Kidney (tissue), 14 donors: Measurements from ENCODE around the gene SHC4. TPM values are rescaled to one million over a fixed set of nuclear protein-coding genes. Genes with fewer than 3 reads are reported as not detected.
A peak's percentile ranks its signal among the peaks of the same experiment; 100 is the strongest.

Experiments used
- DNase-seq, 5 donors: peaks; one replicate each; pipeline ENCODE4 v3.0.0-alpha.2; 2013 to 2020
- FAIRE-seq: peaks from 2 replicates; lab custom pipeline; 2012; peaks lifted over from hg19 to GRCh38; lab: Jason Lieb, UNC
- H3K27ac ChIP-seq, 2 donors: one replicate each; pipeline ENCODE4 v1.7.0; 2013; ENCODE audit warnings: low read depth in 2 of 2, low read length in 2 of 2, inconsistent platforms in 1 of 2
- H3K27me3 ChIP-seq: one replicate; pipeline ENCODE4 v1.7.1; 2013; ENCODE audit warnings: low read length, inconsistent platforms; ENCODE audit not compliant: control insufficient read depth, insufficient read depth
- H3K36me3 ChIP-seq, 3 donors: one replicate each; pipeline versions ENCODE4 v1.7.0 to v1.7.1; 2013; ENCODE audit warnings: low read length in 3 of 3, control low read depth in 1 of 3, inconsistent platforms in 1 of 3; ENCODE audit not compliant: insufficient read depth in 3 of 3, control insufficient read depth in 2 of 3
- H3K4me1 ChIP-seq, 3 donors: one replicate each; pipeline versions ENCODE4 v1.7.0 to v1.7.1; 2013; ENCODE audit warnings: low read length in 3 of 3, inconsistent platforms in 1 of 3, low read depth in 1 of 3; ENCODE audit not compliant: control insufficient read depth in 2 of 3, insufficient read depth in 2 of 3
- H3K4me3 ChIP-seq, 3 donors: one replicate each; pipeline versions ENCODE4 v1.7.0 to v1.8.1; 2013; ENCODE audit warnings: low read length in 3 of 3, control low read depth in 1 of 3, inconsistent platforms in 1 of 3
- H3K9ac ChIP-seq, 3 donors: one replicate each; pipeline versions ENCODE4 v1.7.0 to v1.7.1; 2013; ENCODE audit warnings: low read length in 3 of 3, control low read depth in 1 of 3, inconsistent platforms in 1 of 3
- H3K9me3 ChIP-seq, 3 donors: one replicate each; pipeline versions ENCODE4 v1.7.0 to v1.7.1; 2013; ENCODE audit warnings: low read length in 3 of 3, control low read depth in 1 of 3, inconsistent platforms in 1 of 3; ENCODE audit not compliant: control insufficient read depth in 2 of 3, insufficient read depth in 1 of 3
- CTCF ChIP-seq: IDR thresholded peaks from 3 replicates; pipeline ENCODE4 v1.5.1; 2012; ENCODE audit warnings: mild to moderate bottlenecking, moderate library complexity, borderline replicate concordance; ENCODE audit not compliant: insufficient read depth; ENCODE audit errors: extremely low read depth
- intact Hi-C: fragments of 100-400 bp; cut with DNase I; formaldehyde crosslinking; loops from one replicate; pipeline ENCODE4 v1.11.1; 2022
- polyA plus RNA-seq: library from polyadenylated mRNA; stranded (reverse); fragments of 350-450 nt; fragmentation: Illumina TruSeq; extraction: RNeasy Lipid Tissue Mini Kit (QIAGEN cat#74804); gene quantifications from one replicate; pipeline ENCODE4 v1.2.3, GENCODE V29; 2014; ENCODE audit warnings: low read depth, low replicate concordance; ENCODE audit not compliant: insufficient read depth
- total RNA-seq: library from RNA; stranded (reverse); fragmentation: NEBNext Ultra II Directional; extraction: Animal tissue kit (Norgen Biotek cat#: 25700); gene quantifications from one replicate; pipeline ENCODE4 v1.2.1, GENCODE V29; 2021
- donor health status: control.
- donor health status: control.
- donor health status: control.
- donor health status: control.
- donor health status: control.
- donor health status: DM: yes; HTN: yes; CAD: no.
- donor health status: Normal renal cell carcinoma (clear cell type).

SHC4 gene
- total and polyA plus RNA-seq, 2 donors from 2014 or later: 0.47 to 0.50 TPM

GRCh38 chr15:48811325-48811958 is 152.3 kb downstream of the SHC4 start:
- no peaks in the 10 kb centered on the region for H3K36me3 ChIP-seq
- H3K4me1 ChIP-seq: peaks cover 0 to 6% (median 0%) of the 10 kb centered on the region in 3 donors
- intact Hi-C loops: no loop called here
- no peaks in the 10 kb centered on the region for H3K9me3 ChIP-seq
- peak in 3 of 5 donors; percentile 40 to 61 (median 45) for DNase-seq
- no peak overlapping the region for H3K27ac ChIP-seq
- H3K9ac ChIP-seq: peak overlapping the region; percentile 20 to 51 (median 24)
- peak overlapping the region; percentile 72 to 94 (median 74) for H3K4me3 ChIP-seq
- H3K27me3 ChIP-seq: no peaks in the 10 kb centered on the region
- FAIRE-seq: no peak
- no peak for TF ChIP-seq CTCF

GRCh38 chr15:48810414-48811324 is 153.1 kb downstream of the SHC4 start, which contains the start of gene CEP152:
CEP152 (minus strand) TSS chr15:48811069; CDS start chr15:48805649, 5,420 bp downstream.
- Histone ChIP-seq H3K9ac (peak within 1 kb of the TSS; percentile 58 to 87 (median 84)), H3K36me3 (no peaks in the 10 kb centered on the region), H3K27ac (peak within 1 kb of the TSS; percentile 71 to 76), H3K4me1 (peaks cover 0 to 6% (median 0%) of the 10 kb centered on the region in 3 donors), H3K27me3 (no peaks in the 10 kb centered on the region), H3K4me3 (peak within 1 kb of the TSS; percentile 72 to 96 (median 94)), H3K9me3 (no peaks in the 10 kb centered on the region)
- intact Hi-C loops: no loop called here
- FAIRE-seq (peak; percentile 98), DNase-seq (peak; percentile 98 to 100 (median 100))
- no peak for TF ChIP-seq CTCF

- H3K36me3 ChIP-seq: no peaks in the 10 kb centered on the region
- DNase-seq (peak in 2 of 5 donors; percentile 15 to 68), FAIRE-seq (no peak)
- H3K9me3 ChIP-seq: no peaks in the 10 kb centered on the region
- H3K4me1 ChIP-seq: peaks cover 0 to 6% (median 0%) of the 10 kb centered on the region in 3 donors
- no peak for TF ChIP-seq CTCF
- H3K4me3 ChIP-seq: no peak overlapping the region
- intact Hi-C loops: no loop called here
- H3K27me3 ChIP-seq: no peaks in the 10 kb centered on the region
- no peak overlapping the region for H3K27ac ChIP-seq
- H3K9ac ChIP-seq: peak overlapping the region in 1 of 3 donors; percentile 5
Observed at GRCh38 chr15:48806151-48806550, 157.6 kb downstream of the SHC4 start.
